ENCODE measurements around the gene SIAE. TPM values are rescaled to one million over a fixed set of nuclear protein-coding genes. Genes with fewer than 3 reads are reported as not detected.

SIAE gene
- total and polyA plus RNA-seq, 10 donors: 4.7 to 15.3 (median 10.7) TPM

GRCh38 chr11:124658986-124659385 is 14.6 kb downstream of the SIAE start:
- Histone ChIP-seq H3K9me3 (no peaks in the 10 kb centered on the region), H3K36me3 (peaks cover 0 to 32% (median 0%) of the 10 kb centered on the region in 6 donors), H3K4me3 (no peak overlapping the region), H3K4me1 (no peaks in the 10 kb centered on the region), H3K27me3 (replicated peaks in 1 of 7) (no peaks in the 10 kb centered on the region), H3K27ac (no peak overlapping the region)
- intact Hi-C loops (cut with DNase I; ENCODE audit: low total_unique reads): no loop called here
- TF ChIP-seq POLR2AphosphoS5 (IDR thresholded peaks at IDR 0.05) (no peak), POLR2A (IDR thresholded peaks at IDR 0.05) (no peak), CTCF (IDR thresholded peaks at IDR 0.05 in 8 of 11, conservative IDR thresholded peaks at IDR 0.05 in 3 of 11) (no peak)
- WGBS, 5 donors: 82 to 98% (median 94%) methylated on average over 1 of the region's 1 CpG
- no peak for DNase-seq

GRCh38 chr11:124658501-124658900 is 15.0 kb downstream of the SIAE start:
- 84 to 92% (median 87%) methylated on average over 3 of the region's 3 CpGs for WGBS, 5 donors

GRCh38 chr11:124657904-124658303 is 15.6 kb downstream of the SIAE start:
- no peak for TF ChIP-seq POLR2AphosphoS5 (IDR thresholded peaks at IDR 0.05)
- TF ChIP-seq CTCF (IDR thresholded peaks at IDR 0.05 in 8 of 11, conservative IDR thresholded peaks at IDR 0.05 in 3 of 11): no peak
- TF ChIP-seq POLR2A (IDR thresholded peaks at IDR 0.05): no peak

More at GRCh38 chr11:124658501-124658900, 15.0 kb downstream of the SIAE start:
- Histone ChIP-seq H3K4me1 (no peaks in the 10 kb centered on the region), H3K27ac (no peak overlapping the region), H3K36me3 (peaks cover 0 to 36% (median 0%) of the 10 kb centered on the region in 6 donors), H3K27me3 (replicated peaks in 1 of 7) (no peaks in the 10 kb centered on the region), H3K9me3 (no peaks in the 10 kb centered on the region), H3K4me3 (no peak overlapping the region)
- no peak for DNase-seq
- TF ChIP-seq POLR2A (IDR thresholded peaks at IDR 0.05) (no peak), POLR2AphosphoS5 (IDR thresholded peaks at IDR 0.05) (no peak), CTCF (IDR thresholded peaks at IDR 0.05 in 8 of 11, conservative IDR thresholded peaks at IDR 0.05 in 3 of 11) (no peak)
- intact Hi-C loops (cut with DNase I; ENCODE audit: low total_unique reads): no loop called here

GRCh38 chr11:124656774-124657630 is 16.5 kb downstream of the SIAE start:
- H3K27me3 ChIP-seq (replicated peaks in 1 of 7): no peaks in the 10 kb centered on the region
- no peaks in the 10 kb centered on the region for H3K9me3 ChIP-seq
- intact Hi-C loops (cut with DNase I; ENCODE audit: low total_unique reads): no loop called here
- no peak overlapping the region for H3K4me3 ChIP-seq
- H3K36me3 ChIP-seq: peaks cover 0 to 49% (median 0%) of the 10 kb centered on the region in 6 donors
- no peak for TF ChIP-seq CTCF (IDR thresholded peaks at IDR 0.05 in 8 of 11, conservative IDR thresholded peaks at IDR 0.05 in 3 of 11)
- no peak for TF ChIP-seq POLR2AphosphoS5 (IDR thresholded peaks at IDR 0.05)
- TF ChIP-seq POLR2A (IDR thresholded peaks at IDR 0.05): no peak
- H3K27ac ChIP-seq: no peak overlapping the region
- DNase-seq: no peak
- H3K4me1 ChIP-seq: no peaks in the 10 kb centered on the region
- WGBS, 5 donors: 82 to 90% (median 89%) methylated on average over 16 of the region's 16 CpGs

More at GRCh38 chr11:124657904-124658303, 15.6 kb downstream of the SIAE start:
- whole genome bisulfite sequencing, 5 donors: 80 to 91% (median 87%) methylated on average over 5 of the region's 5 CpGs
- no peak overlapping the region for H3K27ac ChIP-seq
- intact Hi-C loops (cut with DNase I; ENCODE audit: low total_unique reads): no loop called here
- no peaks in the 10 kb centered on the region for H3K9me3 ChIP-seq
- H3K36me3 ChIP-seq: peaks cover 0 to 42% (median 0%) of the 10 kb centered on the region in 6 donors
- H3K4me3 ChIP-seq: no peak overlapping the region
- H3K4me1 ChIP-seq: no peaks in the 10 kb centered on the region
- no peaks in the 10 kb centered on the region for H3K27me3 ChIP-seq (replicated peaks in 1 of 7)
- DNase-seq: no peak

All from spleen (tissue), 11 donors.